ENCODE data around the gene ACTRT3. TPM values are rescaled to one million over a fixed set of nuclear protein-coding genes. Genes with fewer than 3 reads are reported as not detected.

The ACTRT3 gene
- total and polyA plus RNA-seq, 2 of the 13 experiments (the other 11 are each of a cell fraction or from before 2014, with no cell fraction given): 0.42 to 0.97 TPM

- no peak for TF ChIP-seq RCOR2 (CRISPR knock-in tag; IDR thresholded peaks at IDR 0.05)
- TF ChIP-seq ZNF564 (CRISPR knock-in tag; IDR thresholded peaks at IDR 0.05): no peak
- no peak for TF ChIP-seq GTF3A (CRISPR knock-in tag; conservative IDR thresholded peaks at IDR 0.05)
- TF ChIP-seq KLF16 (CRISPR knock-in tag; IDR thresholded peaks at IDR 0.05): no peak
- TF ChIP-seq ZSCAN21 (CRISPR knock-in tag; IDR thresholded peaks at IDR 0.05; ENCODE audit: borderline replicate concordance): no peak
- TF ChIP-seq HOXA7 (CRISPR knock-in tag; IDR thresholded peaks at IDR 0.05): no peak
- no peak for TF ChIP-seq ZNF34 (CRISPR knock-in tag; IDR thresholded peaks at IDR 0.05; ENCODE audit: borderline replicate concordance)
Observed at GRCh38 chr3:169809230-169809795, 40.0 kb upstream of the ACTRT3 start (continued).

- ATAC-seq (no peak), DNase-seq (ENCODE audit: low spot score) (no peak), FAIRE-seq (no peak)
- Histone ChIP-seq H3K36me3 (replicated peaks in 1 of 2; ENCODE audit: control insufficient read depth in 1 of 2, insufficient read depth in 2 of 2, low read length in 2 of 2) (no peaks in the 10 kb centered on the region), H3K27me3 (ENCODE audit: control insufficient read depth in 1 of 2, insufficient read depth in 2 of 2, low read length in 2 of 2) (no peaks in the 10 kb centered on the region), H2AFZ (ENCODE audit: low read length) (no peak overlapping the region), H3K4me2 (ENCODE audit: low read depth, low read length) (no peak overlapping the region), H3K27ac (ENCODE audit: extremely low read length, insufficient read depth, low read length) (no peak overlapping the region), H3K79me2 (ENCODE audit: insufficient read depth, low read length) (no peaks in the 10 kb centered on the region), H3K9ac (ENCODE audit: insufficient read depth, low read depth, low read length) (no peak overlapping the region), H3K4me3 (replicated peaks in 1 of 3; ENCODE audit: insufficient read depth in 1 of 3, low read depth in 2 of 3, low read length in 3 of 3) (no peak overlapping the region), H3K9me3 (ENCODE audit: low read length) (no peaks in the 10 kb centered on the region), H4K20me1 (ENCODE audit: insufficient read depth, low read length) (no peaks in the 10 kb centered on the region), H3K4me1 (ENCODE audit: insufficient read depth, low read length) (no peaks in the 10 kb centered on the region)
- no TSS peak for BruUV-seq (replicated peaks)
- in situ Hi-C loops (cut with HindIII; ENCODE audit: extremely low pct_ligation_motif_present, low pct_unique_long_range_greater_than_20kb): no loop called here
- TF ChIP-seq NFE2L2 (IDR thresholded peaks at IDR 0.05; ENCODE audit: low read length): 0 out of 2 replicates have a peak, but pooled peaks have one; percentile 26
- TF ChIP-seq MAFK (conservative IDR thresholded peaks at IDR 0.05 in 1 of 2, IDR thresholded peaks at IDR 0.05 in 1 of 2; ENCODE audit: low read length in 2 of 2): peak; percentile 38 to 39; a peak in 2 of 4 replicates
- no peak for TF ChIP-seq DPF2 (CRISPR knock-in tag; IDR thresholded peaks at IDR 0.05; ENCODE audit: borderline replicate concordance, low read depth)
- no peak for TF ChIP-seq MIER2 (CRISPR knock-in tag; IDR thresholded peaks at IDR 0.05)
- ChIA-PET CTCF (ENCODE audit: low intra/inter-chr PET ratio, low total read pairs) (no interaction called here), POLR2A (no interaction called here)
- 64% methylated on average over 3 of the region's 3 CpGs for WGBS (ENCODE audit: low lambda C conversion rate)
- intact Hi-C loops (cut with micrococcal nuclease; ENCODE audit: unreplicated experiment): no loop called here
Observed at GRCh38 chr3:169804681-169805080, 35.3 kb upstream of the ACTRT3 start.
